Breast epithelium (tissue), 4 donors: ENCODE results near the gene METRNL. TPM values are rescaled to one million over a fixed set of nuclear protein-coding genes. Genes with fewer than 3 reads are reported as not detected.

Experiments used
- DNase-seq, 2 donors: peaks; one replicate each; pipeline ENCODE4 v3.0.0-alpha.2; 2019; ENCODE audit warnings: low spot score in 2 of 2
- H3K27ac ChIP-seq, 2 donors: fragments of 200-600 bp; sonication (generic) in 1 of 2; one replicate each; pipeline ENCODE4 v1.5.1; 2016 to 2019; ENCODE audit warnings: mild to moderate bottlenecking in 1 of 2
- H3K27me3 ChIP-seq, 2 donors: fragments of 200-600 bp; sonication (generic) in 1 of 2; one replicate each; pipeline versions ENCODE4 v1.5.1 to v1.6.0; 2017 to 2019; ENCODE audit warnings: control low read depth in 1 of 2, mild to moderate bottlenecking in 1 of 2
- H3K36me3 ChIP-seq: fragments of 200-600 bp; one replicate; pipeline ENCODE4 v1.5.1; 2019
- H3K4me1 ChIP-seq, 2 donors: fragments of 200-600 bp; sonication (generic); one replicate each; pipeline ENCODE4 v1.5.1; 2016 to 2019; ENCODE audit warnings: control low read depth in 1 of 2
- H3K4me3 ChIP-seq, 3 donors: fragments of 200-600 bp; sonication (generic); 1 replicate in 2 of 3; 2 replicates in 1 of 3; pipeline ENCODE4 v1.5.1; 2016 to 2019; ENCODE audit warnings: mild to moderate bottlenecking in 3 of 3, moderate library complexity in 2 of 3
- H3K9me3 ChIP-seq, 2 donors: fragments of 200-600 bp; sonication (generic) in 1 of 2; one replicate each; pipeline ENCODE4 v1.5.1; 2016 to 2019; ENCODE audit warnings: control low read depth in 1 of 2
- CTCF ChIP-seq, 3 donors: fragments of 450-650 bp; IDR thresholded peaks; one replicate each; pipeline ENCODE4 v1.5.1; 2016 to 2017; ENCODE audit warnings: antibody characterized with exemption in 3 of 3, mild to moderate bottlenecking in 3 of 3, moderate library complexity in 3 of 3
- POLR2A ChIP-seq: fragments of 450-650 bp; IDR thresholded peaks from one replicate; pipeline ENCODE4 v1.6.1; 2016; ENCODE audit warnings: antibody characterized with exemption, mild to moderate bottlenecking, moderate library complexity
- POLR2AphosphoS5 ChIP-seq, 3 donors: sonication (generic); formaldehyde crosslinking; IDR thresholded peaks; one replicate each; pipeline ENCODE4 v1.6.1; 2017; ENCODE audit warnings: antibody characterized with exemption in 3 of 3
- intact Hi-C: fragments of 100-400 bp; cut with DNase I; formaldehyde crosslinking; loops from one replicate; pipeline ENCODE4 v1.15.1; 2023; ENCODE audit warnings: low total_unique reads
- total RNA-seq, 3 donors: library from RNA; depleted of rRNA; stranded (reverse); fragments of >200 nt; gene quantifications; one replicate each; pipeline ENCODE4 v1.1.0, GENCODE V29; 2016

The METRNL gene
- total RNA-seq, 3 donors from 2014 or later: 41.6 to 102 (median 54.1) TPM

DNA sequence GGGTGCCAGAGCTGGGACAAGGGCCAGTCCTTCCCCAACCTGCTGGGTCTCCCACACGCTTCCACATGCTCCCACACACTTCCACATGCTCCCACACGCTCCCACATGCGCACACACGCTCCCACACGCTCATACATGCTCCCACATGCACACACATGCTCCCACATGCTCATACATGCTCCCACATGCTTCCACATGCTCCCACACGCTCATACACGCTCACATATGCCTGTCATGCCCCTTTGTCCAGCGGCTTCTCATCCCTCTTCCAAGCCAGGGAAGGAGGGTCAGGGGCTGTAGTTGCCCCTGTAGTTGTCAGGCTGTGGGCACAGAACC, 9.9 kb upstream of the METRNL start:
- no peaks in the 10 kb centered on the region for H3K27me3 ChIP-seq
- H3K4me3 ChIP-seq: no peak overlapping the region

DNA sequence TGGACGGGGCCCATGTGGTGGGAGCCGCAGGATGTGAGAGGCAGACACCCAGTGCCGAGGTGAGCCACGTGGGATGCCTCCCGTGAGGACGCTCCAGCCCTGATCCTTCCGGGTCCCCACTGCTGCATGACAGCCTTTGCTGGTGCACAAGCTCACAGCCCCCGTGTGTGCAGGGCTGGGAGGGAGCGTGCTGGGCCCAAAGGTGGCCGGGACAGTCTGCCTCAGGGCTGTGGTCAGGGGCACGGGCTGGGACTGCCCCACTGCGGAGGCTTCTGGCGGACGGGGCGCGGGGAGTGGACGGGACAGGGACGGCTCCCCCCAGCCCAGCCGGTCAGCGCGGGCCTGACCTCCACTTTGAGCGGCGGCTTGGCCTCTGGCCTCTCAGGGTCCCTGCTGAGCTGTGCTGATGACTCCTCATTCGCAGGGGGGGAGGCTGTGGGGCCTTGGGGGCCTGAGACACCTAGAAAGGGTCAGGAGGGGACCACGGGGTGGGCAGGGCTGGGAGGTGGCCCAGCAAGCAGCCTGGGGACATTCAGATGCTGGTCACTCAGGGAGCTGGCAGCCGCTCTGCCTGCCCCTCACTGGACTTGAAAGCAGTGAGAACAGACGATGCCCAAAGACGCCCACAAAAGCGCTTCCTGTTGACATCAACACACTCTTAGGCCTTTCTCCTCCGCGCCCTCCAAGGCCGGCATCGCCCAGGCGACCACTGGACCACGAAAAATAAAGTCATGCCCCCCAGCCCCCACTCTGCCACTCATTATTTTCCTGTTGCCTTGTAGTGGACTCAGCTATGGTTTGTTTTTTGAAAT, 9.3 kb upstream of the METRNL start:
- no peak for DNase-seq
- H3K9me3 ChIP-seq: no peaks in the 10 kb centered on the region
- H3K27me3 ChIP-seq: no peaks in the 10 kb centered on the region
- TF ChIP-seq POLR2A (no peak), POLR2AphosphoS5 (IDR thresholded peaks at IDR 0.05) (no peak), CTCF (IDR thresholded peaks at IDR 0.05) (no peak)
- no peak overlapping the region for H3K27ac ChIP-seq
- peaks cover 0 to 3% of the 10 kb centered on the region in 2 donors for H3K4me1 ChIP-seq
- no peaks in the 10 kb centered on the region for H3K36me3 ChIP-seq
- H3K4me3 ChIP-seq: no peak overlapping the region
- intact Hi-C loops: no loop called here

More for the DNA sequence above, 9.9 kb upstream of the METRNL start:
- Histone ChIP-seq H3K36me3 (no peaks in the 10 kb centered on the region), H3K27ac (no peak overlapping the region), H3K4me1 (peaks cover 0 to 3% of the 10 kb centered on the region in 2 donors), H3K9me3 (no peaks in the 10 kb centered on the region)
- DNase-seq: no peak
- TF ChIP-seq POLR2A (no peak), POLR2AphosphoS5 (IDR thresholded peaks at IDR 0.05) (no peak), CTCF (IDR thresholded peaks at IDR 0.05) (no peak)
- intact Hi-C loops: no loop called here

DNA sequence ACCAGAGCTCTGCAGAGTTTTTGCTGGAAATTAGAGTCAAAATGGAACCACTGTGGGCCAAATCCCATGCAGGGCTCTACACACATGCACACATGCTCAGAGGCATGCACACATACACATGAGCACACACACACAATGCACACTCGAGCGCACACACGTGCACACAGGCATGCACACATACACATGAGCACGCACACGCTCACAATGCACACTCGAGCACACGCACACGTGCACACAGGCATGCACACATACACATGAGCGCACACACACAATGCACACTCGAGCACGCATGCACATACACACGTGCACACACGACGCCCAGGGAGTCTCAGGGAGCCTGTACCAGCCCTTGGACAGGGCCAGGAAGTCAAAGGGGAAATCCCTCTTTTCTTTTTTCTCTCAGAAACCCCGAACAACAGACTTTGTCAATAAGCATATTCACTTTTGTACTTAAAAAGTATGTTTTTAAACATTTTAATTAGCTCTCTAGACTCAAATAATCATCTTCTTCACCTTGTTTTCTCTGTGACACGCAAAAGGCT, 8.5 kb upstream of the METRNL start:
- Histone ChIP-seq H3K27ac (no peak overlapping the region), H3K4me3 (no peak overlapping the region), H3K9me3 (no peaks in the 10 kb centered on the region), H3K27me3 (no peaks in the 10 kb centered on the region), H3K4me1 (peaks cover 0 to 3% of the 10 kb centered on the region in 2 donors), H3K36me3 (no peaks in the 10 kb centered on the region)
- no peak for TF ChIP-seq POLR2A
- no peak for TF ChIP-seq CTCF (IDR thresholded peaks at IDR 0.05)
- TF ChIP-seq POLR2AphosphoS5 (IDR thresholded peaks at IDR 0.05): no peak
- no peak for DNase-seq
- intact Hi-C loops: no loop called here

- H3K27me3 ChIP-seq: no peaks in the 10 kb centered on the region
- no peaks in the 10 kb centered on the region for H3K36me3 ChIP-seq
- no peak overlapping the region for H3K4me3 ChIP-seq
- TF ChIP-seq POLR2A: no peak
- TF ChIP-seq POLR2AphosphoS5 (IDR thresholded peaks at IDR 0.05): no peak
- TF ChIP-seq CTCF (IDR thresholded peaks at IDR 0.05): no peak
- peaks cover 0 to 3% of the 10 kb centered on the region in 2 donors for H3K4me1 ChIP-seq
- no peak for DNase-seq
- intact Hi-C loops: no loop called here
- no peak overlapping the region for H3K27ac ChIP-seq
- no peaks in the 10 kb centered on the region for H3K9me3 ChIP-seq
These were observed 8.0 kb upstream of the METRNL start for GRCh38 chr17:83071365-83071764.

- no peak for TF ChIP-seq CTCF (IDR thresholded peaks at IDR 0.05)
- no peak for TF ChIP-seq POLR2A
- TF ChIP-seq POLR2AphosphoS5 (IDR thresholded peaks at IDR 0.05): no peak
- intact Hi-C loops: no loop called here
- no peaks in the 10 kb centered on the region for H3K9me3 ChIP-seq
- H3K27me3 ChIP-seq: no peaks in the 10 kb centered on the region
- H3K36me3 ChIP-seq: no peaks in the 10 kb centered on the region
- no peak overlapping the region for H3K27ac ChIP-seq
- peaks cover 0 to 3% of the 10 kb centered on the region in 2 donors for H3K4me1 ChIP-seq
- DNase-seq: no peak
- no peak overlapping the region for H3K4me3 ChIP-seq
These were observed 7.3 kb upstream of the METRNL start for GRCh38 chr17:83071966-83072562.
